ENCODE results near the gene MYLK.

- TF ChIP-seq MYC (IDR thresholded peaks at IDR 0.05; ENCODE audit: low read depth, low read length) (no peak), MYC (CRISPR knock-in tag; IDR thresholded peaks at IDR 0.05; ENCODE audit: borderline replicate concordance, low read depth) (no peak), USF1 (CRISPR knock-in tag; IDR thresholded peaks at IDR 0.05) (no peak), CTCF (IDR thresholded peaks at IDR 0.05 in 2 of 3, conservative IDR thresholded peaks at IDR 0.05 in 1 of 3; ENCODE audit: insufficient read depth in 2 of 3, low read depth in 1 of 3, low read length in 3 of 3) (no peak), PREB (CRISPR knock-in tag; IDR thresholded peaks at IDR 0.05) (no peak), TCFL5 (CRISPR knock-in tag; conservative IDR thresholded peaks at IDR 0.05) (no peak), TAF1 (IDR thresholded peaks at IDR 0.05; ENCODE audit: control insufficient read depth, extremely low read depth, insufficient read depth, low read length, severe bottlenecking) (no peak), ZNF311 (CRISPR knock-in tag; IDR thresholded peaks at IDR 0.05) (no peak), TRIM28 (IDR thresholded peaks at IDR 0.05) (no peak), EZH2 (IDR thresholded peaks at IDR 0.05; ENCODE audit: borderline replicate concordance, low read depth, low read length) (no peak), ZNF561 (CRISPR knock-in tag; conservative IDR thresholded peaks at IDR 0.05) (no peak), POLR2A (conservative IDR thresholded peaks at IDR 0.05) (no peak), PKNOX1 (IDR thresholded peaks at IDR 0.05) (no peak), BRCA1 (IDR thresholded peaks at IDR 0.05) (no peak), BRCA1 (CRISPR knock-in tag; IDR thresholded peaks at IDR 0.05) (no peak)
Observed at GRCh38 chr3:123638936-123639689, 245.0 kb downstream of the MYLK start.

Measured in K562 (cell line).